ENCODE results near the gene CUL4A.

DNA sequence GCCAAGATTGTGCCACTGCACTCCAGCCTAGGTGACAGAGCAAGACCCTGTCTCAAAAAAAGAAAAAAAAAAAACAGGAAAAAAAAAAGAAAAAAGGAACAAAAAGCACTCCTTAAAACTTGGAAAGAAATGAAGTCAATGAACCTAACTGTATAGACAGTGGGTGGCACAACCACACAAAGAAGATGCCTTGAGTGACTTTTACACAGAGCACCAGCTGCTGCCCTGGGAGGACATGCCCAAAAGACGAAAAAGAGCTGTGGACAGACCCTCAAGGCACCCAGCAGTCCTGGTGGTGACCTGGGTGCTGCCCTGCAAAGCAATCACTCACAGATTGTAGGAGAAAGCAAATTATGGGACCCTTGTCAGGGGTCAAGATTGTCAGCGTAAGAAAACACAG, 81.7 kb downstream of the CUL4A start:
- TF ChIP-seq TAF1 (IDR thresholded peaks at IDR 0.05; ENCODE audit: low read depth) (no peak), EZH2 (IDR thresholded peaks at IDR 0.05; ENCODE audit: borderline replicate concordance, insufficient read depth, low read length, poor library complexity, severe bottlenecking) (no peak), POLR2AphosphoS5 (IDR thresholded peaks at IDR 0.05) (no peak), RAD21 (conservative IDR thresholded peaks at IDR 0.05) (no peak), EP300 (conservative IDR thresholded peaks at IDR 0.05; ENCODE audit: poor library complexity, severe bottlenecking) (no peak), SMC3 (conservative IDR thresholded peaks at IDR 0.05; ENCODE audit: poor library complexity) (no peak), MXI1 (conservative IDR thresholded peaks at IDR 0.05; ENCODE audit: poor library complexity, severe bottlenecking) (no peak)
- TF ChIP-seq, protein P1, sequence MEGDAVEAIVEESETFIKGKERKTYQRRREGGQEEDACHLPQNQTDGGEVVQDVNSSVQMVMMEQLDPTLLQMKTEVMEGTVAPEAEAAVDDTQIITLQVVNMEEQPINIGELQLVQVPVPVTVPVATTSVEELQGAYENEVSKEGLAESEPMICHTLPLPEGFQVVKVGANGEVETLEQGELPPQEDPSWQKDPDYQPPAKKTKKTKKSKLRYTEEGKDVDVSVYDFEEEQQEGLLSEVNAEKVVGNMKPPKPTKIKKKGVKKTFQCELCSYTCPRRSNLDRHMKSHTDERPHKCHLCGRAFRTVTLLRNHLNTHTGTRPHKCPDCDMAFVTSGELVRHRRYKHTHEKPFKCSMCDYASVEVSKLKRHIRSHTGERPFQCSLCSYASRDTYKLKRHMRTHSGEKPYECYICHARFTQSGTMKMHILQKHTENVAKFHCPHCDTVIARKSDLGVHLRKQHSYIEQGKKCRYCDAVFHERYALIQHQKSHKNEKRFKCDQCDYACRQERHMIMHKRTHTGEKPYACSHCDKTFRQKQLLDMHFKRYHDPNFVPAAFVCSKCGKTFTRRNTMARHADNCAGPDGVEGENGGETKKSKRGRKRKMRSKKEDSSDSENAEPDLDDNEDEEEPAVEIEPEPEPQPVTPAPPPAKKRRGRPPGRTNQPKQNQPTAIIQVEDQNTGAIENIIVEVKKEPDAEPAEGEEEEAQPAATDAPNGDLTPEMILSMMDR (IDR thresholded peaks at IDR 0.05; ENCODE audit: poor library complexity, severe bottlenecking) = no peak
- TF ChIP-seq, protein P2, sequence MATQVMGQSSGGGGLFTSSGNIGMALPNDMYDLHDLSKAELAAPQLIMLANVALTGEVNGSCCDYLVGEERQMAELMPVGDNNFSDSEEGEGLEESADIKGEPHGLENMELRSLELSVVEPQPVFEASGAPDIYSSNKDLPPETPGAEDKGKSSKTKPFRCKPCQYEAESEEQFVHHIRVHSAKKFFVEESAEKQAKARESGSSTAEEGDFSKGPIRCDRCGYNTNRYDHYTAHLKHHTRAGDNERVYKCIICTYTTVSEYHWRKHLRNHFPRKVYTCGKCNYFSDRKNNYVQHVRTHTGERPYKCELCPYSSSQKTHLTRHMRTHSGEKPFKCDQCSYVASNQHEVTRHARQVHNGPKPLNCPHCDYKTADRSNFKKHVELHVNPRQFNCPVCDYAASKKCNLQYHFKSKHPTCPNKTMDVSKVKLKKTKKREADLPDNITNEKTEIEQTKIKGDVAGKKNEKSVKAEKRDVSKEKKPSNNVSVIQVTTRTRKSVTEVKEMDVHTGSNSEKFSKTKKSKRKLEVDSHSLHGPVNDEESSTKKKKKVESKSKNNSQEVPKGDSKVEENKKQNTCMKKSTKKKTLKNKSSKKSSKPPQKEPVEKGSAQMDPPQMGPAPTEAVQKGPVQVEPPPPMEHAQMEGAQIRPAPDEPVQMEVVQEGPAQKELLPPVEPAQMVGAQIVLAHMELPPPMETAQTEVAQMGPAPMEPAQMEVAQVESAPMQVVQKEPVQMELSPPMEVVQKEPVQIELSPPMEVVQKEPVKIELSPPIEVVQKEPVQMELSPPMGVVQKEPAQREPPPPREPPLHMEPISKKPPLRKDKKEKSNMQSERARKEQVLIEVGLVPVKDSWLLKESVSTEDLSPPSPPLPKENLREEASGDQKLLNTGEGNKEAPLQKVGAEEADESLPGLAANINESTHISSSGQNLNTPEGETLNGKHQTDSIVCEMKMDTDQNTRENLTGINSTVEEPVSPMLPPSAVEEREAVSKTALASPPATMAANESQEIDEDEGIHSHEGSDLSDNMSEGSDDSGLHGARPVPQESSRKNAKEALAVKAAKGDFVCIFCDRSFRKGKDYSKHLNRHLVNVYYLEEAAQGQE (IDR thresholded peaks at IDR 0.05; ENCODE audit: borderline replicate concordance) = no peak
